Measurements from ENCODE around the gene GLRX2.

The GLRX2 gene

DNA sequence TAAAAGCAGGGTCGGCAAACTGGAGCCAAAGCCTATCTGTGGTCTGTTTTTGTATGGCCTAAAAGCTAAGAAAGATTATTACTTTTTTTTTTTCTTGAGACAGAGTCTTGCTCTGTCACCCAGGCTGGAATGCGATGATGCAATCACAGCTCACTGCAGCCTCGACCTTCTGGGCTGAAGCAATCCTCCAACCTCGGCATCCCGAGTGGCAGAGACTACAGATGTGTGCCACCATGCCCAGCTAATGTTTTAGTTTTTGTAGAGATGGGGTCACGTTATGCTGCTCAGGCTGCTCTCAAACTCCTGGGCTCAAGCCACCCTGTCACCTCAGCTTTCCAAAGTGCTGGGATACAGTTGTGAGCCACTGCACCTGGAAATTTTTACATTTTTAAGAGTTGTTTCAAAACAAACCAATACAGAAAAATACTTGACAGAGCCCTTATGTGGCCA lies 6.5 kb upstream of the GLRX2 start:
- no peak for FAIRE-seq

DNA sequence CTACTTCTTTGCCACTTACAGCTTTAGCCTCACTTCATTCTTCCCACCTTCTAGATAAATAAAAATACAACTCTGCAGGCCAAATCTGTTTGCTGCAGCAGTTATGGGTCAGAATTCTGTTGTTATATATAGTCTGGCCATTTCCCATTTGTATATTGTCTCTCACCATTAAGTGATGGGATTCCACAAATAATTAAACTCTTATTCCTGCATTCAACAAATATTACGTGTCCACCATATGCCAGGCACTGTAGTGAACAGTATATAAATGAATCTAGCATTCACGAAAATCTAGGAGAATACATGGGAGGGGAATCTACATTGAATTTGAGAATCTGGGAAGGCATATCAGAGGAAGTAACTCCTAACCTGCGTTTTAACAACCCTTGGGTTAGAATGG lies 5.7 kb upstream of the GLRX2 start:
- no peak for FAIRE-seq

DNA sequence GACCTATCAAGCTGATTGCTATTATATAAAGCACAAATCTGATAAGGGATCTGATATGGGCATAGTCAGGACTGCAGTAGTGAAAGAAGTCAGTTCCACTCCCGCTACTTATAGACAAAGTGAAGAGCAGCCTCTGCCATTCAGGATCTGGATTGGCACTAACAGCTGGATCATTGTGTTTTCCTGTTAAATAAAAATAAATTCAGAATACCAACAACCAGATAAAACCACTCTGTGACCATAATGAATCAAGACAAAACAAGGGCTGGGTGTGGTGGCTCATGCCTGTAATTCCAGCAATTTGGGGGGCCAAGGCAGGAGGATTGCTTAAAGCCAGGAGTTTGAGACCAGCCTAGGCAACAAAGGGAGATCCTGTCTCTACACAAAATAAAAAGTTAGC lies 5.0 kb upstream of the GLRX2 start:
- FAIRE-seq = no peak

DNA sequence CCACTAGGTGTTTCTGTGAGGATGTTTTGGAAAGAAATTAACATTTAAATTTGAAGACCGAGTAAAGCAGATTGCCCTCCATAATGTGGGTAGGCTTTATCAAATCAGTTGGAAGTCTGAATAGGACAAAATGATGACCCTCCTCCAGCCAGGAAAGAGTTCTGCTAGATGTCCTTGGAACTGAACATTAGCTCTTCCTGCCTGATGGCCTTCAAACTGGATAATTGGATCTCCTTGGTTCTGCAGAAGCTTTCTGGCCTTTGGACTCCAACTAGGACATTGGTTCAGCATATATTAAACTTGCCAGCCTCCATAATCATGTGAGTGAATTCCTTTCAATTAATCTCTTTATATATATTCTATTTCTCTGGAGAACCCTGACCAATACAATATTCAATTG lies 4.4 kb upstream of the GLRX2 start:
- no peak for FAIRE-seq

DNA sequence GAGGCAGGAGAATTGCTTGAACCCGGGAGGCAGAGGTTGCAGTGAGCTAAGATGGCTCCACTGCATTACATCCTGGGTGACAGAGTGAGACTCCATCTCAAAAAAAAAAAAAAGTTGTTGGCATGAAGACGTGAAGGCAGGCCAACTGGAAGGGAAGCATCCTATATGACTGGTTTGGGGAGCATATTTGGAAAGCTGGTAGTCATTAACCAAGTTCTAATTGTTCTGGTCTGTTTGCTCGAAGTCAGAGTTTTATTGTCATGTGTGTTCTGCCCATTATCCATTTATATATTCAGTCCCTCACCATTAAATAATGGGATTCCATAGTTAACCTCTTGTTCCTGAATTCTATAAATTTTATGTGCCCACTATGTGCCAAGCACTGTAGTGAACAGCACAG lies 3.3 kb upstream of the GLRX2 start:
- no peak for FAIRE-seq

DNA sequence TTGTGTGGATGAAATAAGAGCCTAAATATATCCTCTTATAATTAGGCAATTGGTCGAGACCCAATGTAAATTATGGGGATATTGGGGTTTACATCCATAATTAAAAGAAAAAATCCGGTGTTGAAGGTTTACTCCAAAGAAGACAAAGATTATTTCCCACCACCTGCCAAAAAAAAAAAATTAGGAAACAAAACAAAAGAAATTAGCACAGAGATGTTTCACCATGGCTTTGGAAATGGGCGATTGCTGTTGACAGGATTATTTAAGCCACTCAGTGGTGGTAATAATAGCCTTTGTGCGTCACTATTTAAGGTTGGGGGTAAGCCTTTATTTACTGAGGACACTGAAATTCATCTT lies 585 bp upstream of the GLRX2 start:
- FAIRE-seq = no peak

DNA sequence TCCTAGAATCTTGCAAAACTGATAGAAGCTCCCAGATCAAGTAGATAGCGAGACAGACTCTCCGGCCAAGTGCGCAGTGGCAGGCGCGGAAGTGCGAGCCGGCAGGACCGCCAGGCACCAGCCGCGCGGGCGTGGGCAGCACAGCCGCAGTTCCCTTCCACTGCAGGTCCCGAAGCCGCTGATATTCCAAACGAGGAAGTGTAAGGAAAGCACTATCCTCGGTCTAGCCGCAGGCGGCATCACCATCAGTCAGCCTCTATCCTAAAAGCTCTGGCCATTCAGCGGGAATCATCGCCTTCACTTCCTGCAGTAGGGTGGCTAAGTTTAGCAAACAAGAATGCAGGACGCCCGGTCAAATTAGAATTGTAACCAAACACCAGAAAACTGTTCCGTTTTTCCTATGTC lies 710 bp downstream of the GLRX2 start:
- FAIRE-seq = no peak

DNA sequence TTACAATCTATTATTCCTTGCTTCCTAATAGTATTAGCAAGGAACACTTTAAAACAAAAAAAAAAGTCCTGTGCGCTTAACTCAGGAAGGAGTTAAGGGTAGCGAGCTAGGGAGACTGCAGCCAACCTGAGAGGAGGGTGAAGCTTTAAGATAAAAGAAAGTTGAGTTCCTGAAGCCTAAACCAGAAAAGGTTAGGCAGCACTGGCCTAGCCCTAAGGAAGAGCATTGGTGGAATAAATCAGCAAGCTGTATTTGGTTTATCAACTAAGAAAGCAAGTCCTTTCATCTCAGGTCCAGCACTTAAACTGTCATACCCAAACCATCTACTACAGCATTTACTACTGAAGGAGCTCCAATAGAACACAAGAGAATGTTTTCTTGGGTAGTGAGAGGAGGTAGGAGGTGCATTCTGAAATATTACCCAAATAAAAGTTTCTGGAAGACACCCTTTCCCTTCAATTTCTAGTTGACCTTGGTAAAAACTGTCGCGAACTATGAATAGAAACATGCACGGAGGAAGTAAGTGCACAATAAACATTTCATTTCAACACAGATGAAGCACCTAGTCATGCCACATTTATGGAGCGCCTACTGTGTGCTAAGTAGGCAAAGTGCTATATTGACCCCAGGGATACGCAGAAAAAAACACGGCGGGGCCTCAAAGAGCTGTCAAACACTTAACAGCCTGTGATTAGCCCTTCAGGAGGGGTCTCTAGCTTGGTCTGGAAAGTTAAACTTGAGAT lies 1.3 kb downstream of the GLRX2 start:
- FAIRE-seq = no peak

DNA sequence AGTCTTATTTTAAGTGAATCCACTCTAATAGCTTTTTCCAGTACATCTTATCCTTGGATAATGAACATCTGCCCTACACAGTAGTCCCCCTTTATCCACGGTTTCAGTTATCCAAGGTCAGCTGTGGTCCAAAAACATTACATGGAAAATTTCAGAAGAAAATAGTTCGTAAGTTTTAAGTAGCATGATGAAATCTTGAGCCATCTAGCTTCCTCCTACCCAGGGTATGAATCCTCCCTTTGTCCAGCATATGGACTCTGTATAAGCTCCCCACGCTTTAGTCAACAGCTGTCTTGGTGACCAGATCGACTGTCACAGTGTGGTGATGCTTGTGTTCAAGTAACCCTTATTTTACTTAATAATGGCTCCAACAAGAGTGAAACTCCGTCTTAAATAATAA lies 2.6 kb downstream of the GLRX2 start:
- FAIRE-seq = no peak

DNA sequence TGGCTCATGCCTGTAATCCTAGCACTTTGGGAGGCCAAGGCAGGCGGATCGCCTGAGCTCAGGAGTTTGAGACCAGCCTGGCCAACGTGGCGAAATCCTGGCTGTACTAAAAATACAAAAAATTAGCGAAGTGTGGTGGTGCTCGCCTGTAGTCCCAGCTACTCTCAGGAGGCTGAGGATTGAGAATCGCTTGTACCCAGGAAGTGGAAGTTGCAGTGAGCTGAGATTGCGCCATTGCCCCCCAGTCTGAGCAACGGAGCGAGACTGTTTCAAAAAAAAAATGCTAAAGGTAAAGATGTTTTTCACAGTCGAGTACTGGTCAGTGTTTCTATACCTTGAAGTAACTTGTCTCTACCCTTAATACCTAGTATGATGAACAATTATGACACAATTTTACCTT lies 11.1 kb downstream of the GLRX2 start:
- no peak for FAIRE-seq

DNA sequence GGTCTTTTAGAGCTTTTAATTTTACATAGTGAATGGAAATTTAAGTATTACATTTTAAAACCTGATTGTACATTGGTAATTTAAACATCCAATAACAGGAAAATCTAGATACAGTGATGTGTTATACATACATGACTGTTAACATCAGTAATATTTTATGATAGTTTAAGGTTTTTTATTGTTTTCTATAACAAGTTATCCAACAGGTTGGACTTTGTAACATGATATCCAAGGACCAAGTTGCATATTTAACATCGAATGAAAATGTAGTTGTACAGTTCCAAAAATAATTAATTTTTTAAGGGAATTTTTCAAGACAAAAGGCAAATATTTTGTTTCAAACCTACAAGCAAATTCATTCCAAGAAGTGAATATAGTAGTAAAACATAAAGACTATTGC lies 14.3 kb downstream of the GLRX2 start:
- FAIRE-seq = peak; percentile 52

DNA sequence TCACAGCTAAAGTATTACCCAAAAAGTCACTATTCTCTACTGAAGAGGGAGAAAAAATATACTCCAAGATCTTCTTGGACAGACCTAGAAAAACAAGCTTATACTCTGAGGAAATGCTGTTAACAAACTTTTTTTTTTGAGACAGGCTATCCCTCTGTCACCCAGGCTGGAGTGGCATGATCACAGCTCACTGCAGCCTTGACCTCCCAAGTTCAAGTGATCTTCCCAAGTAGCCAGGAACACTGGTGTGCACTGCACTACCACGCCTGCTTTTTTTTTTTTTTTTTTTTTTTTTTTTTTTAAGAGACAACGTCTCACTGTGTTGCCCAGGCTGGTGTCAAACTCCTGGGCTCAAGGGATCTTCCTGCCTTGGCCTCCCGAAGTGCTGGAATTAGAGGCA lies 17.3 kb downstream of the GLRX2 start:
- no peak for FAIRE-seq

DNA sequence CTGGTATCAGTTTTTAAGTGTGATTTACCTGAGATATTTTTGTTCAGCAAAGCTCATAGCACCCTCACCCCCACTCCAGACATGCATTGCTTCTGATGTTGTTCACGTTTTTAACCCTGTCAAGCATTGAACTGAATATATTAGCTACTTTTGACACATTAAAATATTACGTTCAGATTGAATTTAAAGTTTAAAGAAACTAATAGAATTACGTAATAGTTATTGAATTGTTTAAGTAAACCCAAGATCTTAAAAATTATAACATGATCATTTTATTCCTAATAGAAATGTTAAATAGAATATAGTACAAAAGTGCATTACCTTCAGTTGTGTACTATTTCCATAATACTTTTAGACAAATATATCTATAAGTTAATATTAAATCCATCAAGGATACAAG lies 18.9 kb downstream of the GLRX2 start:
- peak; percentile 60 for FAIRE-seq

DNA sequence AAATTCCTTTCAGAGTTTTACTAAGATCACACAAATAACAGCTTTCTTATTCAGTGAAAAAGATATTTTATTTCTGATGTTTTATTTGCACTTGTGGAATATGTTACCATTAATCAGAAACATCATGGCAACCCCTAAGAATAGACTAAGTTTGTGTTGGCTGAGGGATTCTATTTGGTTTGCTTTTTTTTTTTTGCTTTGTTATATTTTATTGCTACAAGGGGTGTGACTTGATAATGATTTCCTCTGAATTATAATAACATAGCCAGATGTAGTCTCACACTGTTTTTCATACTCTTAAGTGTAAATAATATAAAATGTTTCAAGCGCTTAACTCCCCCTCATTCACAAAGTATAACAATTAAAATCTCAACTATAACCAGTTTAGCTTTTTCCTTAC lies 20.0 kb downstream of the GLRX2 start:
- FAIRE-seq = no peak

DNA sequence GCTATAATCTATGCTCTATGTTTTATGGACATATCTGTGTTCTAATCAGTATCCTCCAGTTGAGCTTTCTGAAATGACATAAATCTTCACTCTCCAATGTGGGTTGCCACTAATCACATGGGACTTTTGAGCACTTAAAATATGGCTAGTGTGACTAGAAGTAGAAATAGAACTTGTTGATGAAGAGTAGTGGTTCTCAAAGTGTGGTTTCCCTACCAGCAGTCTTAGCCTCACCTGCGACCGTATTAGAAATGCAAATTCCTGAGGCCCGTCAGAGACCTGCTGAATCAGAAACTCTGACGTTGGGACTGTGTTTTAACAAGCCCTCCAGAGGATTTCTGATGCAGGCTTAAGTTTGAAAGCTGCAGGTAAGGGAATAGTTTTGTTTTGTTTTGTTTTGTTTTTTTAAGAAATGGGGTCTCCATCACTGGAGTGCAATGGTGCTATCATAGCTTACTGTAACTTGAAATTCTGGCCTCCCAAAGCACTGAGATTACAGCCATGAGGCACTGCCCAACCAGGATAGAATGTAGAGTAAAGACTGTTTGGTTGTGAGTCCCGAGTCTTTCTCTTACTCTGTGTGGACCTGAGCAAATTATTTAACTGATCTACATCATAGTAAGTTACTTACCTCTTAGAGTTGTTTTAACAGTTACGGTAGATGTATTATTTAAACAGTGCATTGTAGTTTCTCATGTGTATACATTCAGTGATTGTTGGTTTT lies 21.7 kb downstream of the GLRX2 start:
- no peak for FAIRE-seq

DNA sequence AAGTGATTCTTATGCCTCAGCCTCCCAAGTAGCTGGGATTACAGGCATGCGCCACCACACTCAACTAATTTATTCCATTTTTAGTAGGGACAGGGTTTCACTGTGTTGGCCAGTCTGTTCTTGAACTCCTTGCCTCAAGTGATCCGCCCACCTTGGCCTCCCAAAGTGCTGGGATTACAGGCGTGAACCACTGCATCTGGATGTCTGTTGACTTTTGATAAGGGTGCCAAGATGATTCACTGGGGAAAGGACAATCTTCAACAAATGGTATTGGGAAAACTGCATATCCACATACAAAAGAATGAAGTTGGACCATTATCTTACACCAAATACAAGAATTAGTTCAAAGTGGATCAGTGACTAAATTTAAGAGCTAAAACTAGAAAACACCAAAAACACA lies 26.0 kb downstream of the GLRX2 start:
- FAIRE-seq = no peak

DNA sequence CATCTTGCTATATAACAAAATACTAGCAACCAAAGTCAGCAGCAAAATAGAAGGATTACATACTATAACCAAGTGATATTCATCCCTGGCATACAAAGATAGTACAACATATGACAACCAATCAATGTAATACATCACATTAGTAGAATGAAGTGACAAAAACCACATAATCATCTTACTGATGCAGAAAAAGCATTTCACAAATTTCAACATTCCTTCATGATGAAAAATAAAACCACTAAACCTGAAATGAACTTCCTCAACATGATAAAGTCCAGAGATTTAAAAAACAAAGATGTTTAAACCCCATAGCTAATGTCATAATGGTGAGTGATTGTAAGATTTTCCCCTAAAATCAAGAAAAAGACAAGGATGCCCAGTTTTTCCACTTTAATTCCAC lies 27.2 kb downstream of the GLRX2 start:
- no peak for FAIRE-seq

DNA sequence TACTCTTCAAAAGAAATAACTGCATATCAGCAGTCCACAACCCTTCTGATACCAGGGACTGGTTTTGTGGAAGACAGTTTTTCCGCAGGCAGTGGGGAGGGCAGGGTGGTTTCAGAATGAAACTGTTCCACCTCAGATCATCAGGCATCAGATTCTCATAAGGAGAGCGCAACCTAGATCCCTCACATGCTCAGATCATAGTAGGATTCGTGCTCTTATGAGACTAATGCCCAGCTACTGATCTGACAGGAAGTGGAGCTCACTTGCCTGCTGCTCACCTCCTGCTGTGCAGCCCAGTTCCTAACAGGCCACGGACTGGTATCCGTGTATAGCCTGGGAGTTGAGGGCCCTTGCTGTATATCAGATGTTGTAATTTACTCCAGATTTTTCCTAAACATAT lies 34.3 kb downstream of the GLRX2 start:
- FAIRE-seq = no peak

DNA sequence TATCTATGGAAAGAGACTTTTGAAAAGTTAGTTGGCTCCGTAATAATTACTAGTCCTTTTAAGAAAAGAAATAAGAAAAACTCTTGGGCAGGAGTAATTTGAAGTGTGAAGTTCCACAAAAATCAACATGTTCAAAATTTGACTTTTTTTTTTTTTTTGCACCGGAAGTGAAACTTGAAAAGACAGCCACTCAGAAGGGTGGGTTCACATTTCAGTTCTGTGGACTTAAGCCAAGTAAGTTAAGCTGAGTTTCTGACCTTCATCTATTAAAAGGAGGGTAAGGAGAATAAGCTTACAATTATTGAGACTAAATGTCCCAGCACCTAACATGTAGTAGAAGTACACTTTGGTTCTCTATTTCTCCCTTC lies 34.8 kb downstream of the GLRX2 start:
- FAIRE-seq = no peak

DNA sequence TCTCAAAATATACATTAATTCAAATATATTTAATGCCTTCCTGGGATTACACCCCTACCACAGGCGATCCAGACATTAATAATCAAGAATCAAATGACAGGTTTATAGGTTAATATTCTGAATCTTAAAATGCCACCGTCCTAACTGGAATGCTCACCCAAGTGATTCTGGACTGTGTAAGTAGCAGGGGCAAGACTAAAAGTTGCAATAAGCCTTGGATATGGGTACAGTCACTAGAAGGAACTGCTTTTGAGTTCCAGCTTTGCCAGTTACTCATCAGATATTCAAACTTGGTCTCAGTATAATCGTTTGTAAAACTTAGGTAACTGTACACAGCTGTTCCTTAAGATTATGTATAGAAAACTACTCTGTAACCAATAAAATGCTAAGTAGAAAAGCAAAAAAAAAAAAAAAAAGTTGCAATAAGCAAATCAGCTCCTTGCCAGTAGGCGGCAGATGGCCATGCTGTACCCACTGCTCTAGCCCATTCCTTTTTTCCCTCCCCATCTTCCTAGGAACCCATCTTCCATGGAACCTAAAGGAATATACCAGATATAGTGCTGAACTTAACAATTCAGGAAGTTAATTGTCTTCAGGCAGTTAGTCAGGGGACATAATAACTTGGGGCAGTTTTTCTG lies 35.3 kb downstream of the GLRX2 start:
- FAIRE-seq = no peak

DNA sequence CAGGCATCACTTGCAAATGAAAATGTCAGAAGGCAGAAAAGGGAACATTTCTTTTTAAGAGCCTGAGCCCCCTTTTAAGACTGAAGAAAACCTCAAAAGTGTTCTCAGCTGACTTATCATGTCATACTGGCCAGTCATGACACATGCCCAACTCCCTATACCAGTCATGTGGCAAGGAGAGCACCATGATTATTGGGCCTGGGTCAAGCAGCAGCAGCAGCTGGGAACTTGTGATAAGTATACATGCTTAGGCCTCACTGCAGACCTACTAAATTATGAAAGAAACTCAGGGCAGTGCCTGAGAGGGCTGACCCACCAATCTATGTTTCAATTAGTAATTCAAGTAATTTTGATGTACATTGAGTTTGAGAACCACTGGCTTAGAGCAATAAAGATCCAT lies 37.2 kb downstream of the GLRX2 start:
- no peak for FAIRE-seq

DNA sequence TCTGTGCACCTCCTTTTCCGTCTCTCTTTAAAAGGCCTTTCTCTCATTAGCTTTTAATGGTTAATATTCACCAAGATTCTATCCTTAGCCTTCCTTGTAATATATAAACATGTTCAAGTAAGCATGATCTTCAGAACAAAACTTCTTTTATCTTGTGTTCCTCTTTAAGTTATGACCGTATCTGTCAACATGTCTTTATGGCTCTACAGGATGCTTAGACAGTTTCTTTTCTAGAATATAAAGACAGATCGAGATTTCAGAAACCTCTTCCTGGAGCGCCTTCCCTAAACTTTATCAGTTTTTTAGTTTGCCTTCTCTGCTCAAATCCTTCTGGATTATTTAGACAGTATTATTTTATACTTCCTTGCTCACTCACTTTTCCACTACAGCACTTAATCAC lies 38.6 kb downstream of the GLRX2 start:
- FAIRE-seq = no peak

DNA sequence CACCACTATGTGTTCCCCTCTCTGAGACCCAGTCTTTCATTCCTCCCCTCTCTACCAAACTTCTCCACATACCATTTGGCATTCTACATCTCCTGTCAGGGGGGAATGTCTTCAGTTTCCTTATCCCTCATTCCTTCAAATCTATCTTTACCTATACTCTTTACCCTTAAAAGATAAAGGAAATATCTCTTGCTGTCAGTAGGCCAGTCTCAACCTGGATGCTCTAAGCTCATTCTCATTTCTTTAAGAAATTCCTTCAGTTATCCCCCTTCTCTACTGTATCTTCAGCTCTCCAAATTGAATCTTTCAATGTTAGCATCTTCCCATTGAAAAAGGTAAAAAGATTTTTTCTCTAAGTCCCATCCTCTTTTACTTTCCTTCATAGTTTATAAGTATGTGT lies 39.3 kb downstream of the GLRX2 start:
- FAIRE-seq = no peak

DNA sequence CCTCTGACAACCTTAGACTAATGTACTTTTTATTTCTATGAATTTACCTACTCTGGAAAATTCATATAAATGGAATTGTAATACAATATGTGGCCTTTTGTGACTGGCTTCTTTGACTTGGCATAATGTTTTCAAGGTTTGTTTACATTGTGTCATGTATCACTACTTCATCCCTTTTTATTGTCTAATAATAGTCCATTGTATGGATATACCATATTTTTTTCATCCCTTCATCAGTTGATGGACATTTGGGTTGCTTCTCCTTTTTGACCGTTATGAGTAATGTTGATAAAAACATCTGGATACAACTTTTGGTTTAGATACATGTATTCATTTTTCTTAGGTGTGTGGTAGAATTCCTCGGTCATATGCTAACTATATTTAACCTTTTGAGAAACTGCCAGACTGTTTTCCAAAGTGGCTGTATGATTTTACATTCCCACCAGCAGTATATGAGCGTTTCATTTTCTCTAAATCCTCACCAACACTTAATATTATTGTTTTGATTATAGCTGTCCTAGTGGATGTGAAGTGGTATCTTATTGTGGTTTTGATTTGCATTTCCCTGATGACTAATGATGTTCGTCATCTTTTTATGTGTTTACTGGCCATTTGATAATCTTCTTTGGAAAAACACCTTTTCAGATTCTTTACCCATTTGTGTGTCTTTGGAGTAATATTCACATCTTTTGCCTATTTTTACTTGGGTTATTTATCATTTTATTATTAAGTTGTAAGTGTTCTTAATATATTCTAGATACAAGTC lies 42.3 kb downstream of the GLRX2 start:
- no peak for FAIRE-seq

Measured in A204.1 (cell line).